HepG2 (cell line): ENCODE measurements around the gene ETFB. TPM values are rescaled to one million over a fixed set of nuclear protein-coding genes. Genes with fewer than 3 reads are reported as not detected.

Experiments used
- CC2D1A ChIP-seq: sonication (generic); formaldehyde crosslinking; IDR thresholded peaks from 2 replicates; pipeline ENCODE4 v1.8.1; 2023; ENCODE audit warnings: mild to moderate bottlenecking, missing genetic modification reagents
- KLF9 ChIP-seq: IDR thresholded peaks from 2 replicates; pipeline ENCODE4 v1.6.1; 2016; ENCODE audit warnings: low read depth
- NR1H2 ChIP-seq: sonication (generic); formaldehyde crosslinking; IDR thresholded peaks from 2 replicates; pipeline ENCODE4 v1.8.1; 2022; ENCODE audit warnings: low read depth, missing genetic modification reagents, borderline replicate concordance
- PITX1 ChIP-seq: sonication (generic); formaldehyde crosslinking; IDR thresholded peaks from 2 replicates; pipeline ENCODE4 v1.5.1; 2020; ENCODE audit warnings: mild to moderate bottlenecking, missing genetic modification reagents
- POLR2AphosphoS2 ChIP-seq: IDR thresholded peaks from 2 replicates; pipeline ENCODE4 v1.6.1; 2011; ENCODE audit warnings: low read depth, low read length, improper control_type of control experiment
- ZNF749 ChIP-seq: sonication (generic); formaldehyde crosslinking; IDR thresholded peaks from 2 replicates; pipeline ENCODE4 v1.8.0; 2022; ENCODE audit warnings: mild to moderate bottlenecking, missing genetic modification reagents, moderate library complexity, borderline replicate concordance
- polyA plus RNA-seq, 8 experiments: library from polyadenylated mRNA; depleted of rRNA in 3 of 8; stranded (reverse) in 7 of 8; unstranded in 1 of 8; fragments of >200 nt; fragmentation: Illumina TruSeq in 4 of 8; extraction: Trizol in 4 of 8; gene quantifications; 2 replicates each; pipeline versions ENCODE4 v1.2.1 to v1.2.3, GENCODE V29; 2011 to 2016; ENCODE audit warnings: low read depth in 4 of 8, missing spikeins in 1 of 8, mixed read lengths in 1 of 8; ENCODE audit not compliant: insufficient read depth in 1 of 8
- total RNA-seq, 5 experiments: library from RNA; depleted of rRNA; stranded (reverse); fragments of >200 nt; fragmentation: Illumina TruSeq; extraction: Trizol; gene quantifications; 2 replicates each; pipeline ENCODE4 v1.2.3, GENCODE V29; 2016; ENCODE audit warnings: low read depth in 1 of 5
- TF ChIP-seq, protein P1 (sequence below): sonication (generic); formaldehyde crosslinking; IDR thresholded peaks from 2 replicates; pipeline ENCODE4 v1.4.0; 2020; ENCODE audit warnings: missing genetic modification reagents
- TF ChIP-seq, protein P2 (sequence below): sonication (generic); formaldehyde crosslinking; IDR thresholded peaks from 2 replicates; pipeline ENCODE4 v1.4.0; 2020; ENCODE audit warnings: mild to moderate bottlenecking, missing genetic modification reagents
- TF ChIP-seq, protein P3 (sequence below): sonication (generic); formaldehyde crosslinking; IDR thresholded peaks from 2 replicates; pipeline ENCODE4 v1.8.1; 2023; ENCODE audit warnings: mild to moderate bottlenecking, missing genetic modification reagents, borderline replicate concordance
- TF ChIP-seq, protein P4 (sequence below): sonication (generic); formaldehyde crosslinking; IDR thresholded peaks from 2 replicates; pipeline ENCODE4 v1.5.1; 2020; ENCODE audit warnings: mild to moderate bottlenecking, missing genetic modification reagents, moderate library complexity
- TF ChIP-seq, protein P5 (sequence below): sonication (generic); formaldehyde crosslinking; IDR thresholded peaks from 2 replicates; pipeline ENCODE4 v1.8.1; 2023; ENCODE audit warnings: mild to moderate bottlenecking, missing genetic modification reagents

The ETFB gene
- total and polyA plus RNA-seq, 2 of the 13 experiments (the other 11 are each of a cell fraction or from before 2014, with no cell fraction given) = 678 to 1,314 TPM

DNA sequence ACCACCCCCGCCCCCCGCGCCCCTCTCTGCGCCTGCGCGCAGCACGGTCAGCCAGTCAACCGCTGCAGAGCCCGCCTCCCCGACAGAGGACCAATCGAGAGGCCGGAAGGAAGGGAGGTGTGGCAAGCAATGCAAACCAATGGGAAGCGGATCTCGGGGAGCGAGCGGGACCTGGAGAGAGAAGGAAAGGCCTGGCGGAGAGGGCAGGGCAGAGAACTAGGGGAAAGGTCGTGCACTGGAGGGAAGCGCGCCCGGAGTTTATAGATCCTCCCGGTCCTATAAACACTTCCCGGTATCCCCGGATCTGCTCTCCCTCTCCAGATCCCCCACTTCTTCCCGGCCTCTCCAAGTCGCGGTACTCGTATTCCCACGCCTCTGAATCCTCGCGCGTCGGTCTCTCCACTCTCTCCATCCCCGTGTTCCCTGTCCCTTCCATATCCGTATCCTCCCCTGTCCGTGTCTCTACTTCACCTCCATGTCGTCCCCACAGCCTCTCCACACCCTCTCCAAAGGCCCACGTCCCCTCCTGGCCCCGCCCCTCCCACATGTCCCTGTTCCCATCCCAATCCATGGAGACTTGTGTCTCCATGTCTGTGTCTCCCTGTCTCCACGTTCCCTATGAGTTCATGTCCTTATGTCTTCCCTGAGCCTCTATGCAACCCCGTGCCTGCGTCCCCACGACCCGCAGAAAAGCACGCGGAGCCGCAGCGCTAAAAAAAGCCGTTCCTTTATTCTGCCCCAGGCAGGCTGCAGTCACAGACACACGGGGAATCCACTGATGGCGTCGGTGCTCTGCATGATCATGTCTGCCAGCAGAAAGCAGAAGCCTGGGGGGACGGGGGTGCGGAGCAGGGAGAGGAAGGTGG lies 434 bp upstream of the ETFB start (continued):
- TF ChIP-seq, protein P1, sequence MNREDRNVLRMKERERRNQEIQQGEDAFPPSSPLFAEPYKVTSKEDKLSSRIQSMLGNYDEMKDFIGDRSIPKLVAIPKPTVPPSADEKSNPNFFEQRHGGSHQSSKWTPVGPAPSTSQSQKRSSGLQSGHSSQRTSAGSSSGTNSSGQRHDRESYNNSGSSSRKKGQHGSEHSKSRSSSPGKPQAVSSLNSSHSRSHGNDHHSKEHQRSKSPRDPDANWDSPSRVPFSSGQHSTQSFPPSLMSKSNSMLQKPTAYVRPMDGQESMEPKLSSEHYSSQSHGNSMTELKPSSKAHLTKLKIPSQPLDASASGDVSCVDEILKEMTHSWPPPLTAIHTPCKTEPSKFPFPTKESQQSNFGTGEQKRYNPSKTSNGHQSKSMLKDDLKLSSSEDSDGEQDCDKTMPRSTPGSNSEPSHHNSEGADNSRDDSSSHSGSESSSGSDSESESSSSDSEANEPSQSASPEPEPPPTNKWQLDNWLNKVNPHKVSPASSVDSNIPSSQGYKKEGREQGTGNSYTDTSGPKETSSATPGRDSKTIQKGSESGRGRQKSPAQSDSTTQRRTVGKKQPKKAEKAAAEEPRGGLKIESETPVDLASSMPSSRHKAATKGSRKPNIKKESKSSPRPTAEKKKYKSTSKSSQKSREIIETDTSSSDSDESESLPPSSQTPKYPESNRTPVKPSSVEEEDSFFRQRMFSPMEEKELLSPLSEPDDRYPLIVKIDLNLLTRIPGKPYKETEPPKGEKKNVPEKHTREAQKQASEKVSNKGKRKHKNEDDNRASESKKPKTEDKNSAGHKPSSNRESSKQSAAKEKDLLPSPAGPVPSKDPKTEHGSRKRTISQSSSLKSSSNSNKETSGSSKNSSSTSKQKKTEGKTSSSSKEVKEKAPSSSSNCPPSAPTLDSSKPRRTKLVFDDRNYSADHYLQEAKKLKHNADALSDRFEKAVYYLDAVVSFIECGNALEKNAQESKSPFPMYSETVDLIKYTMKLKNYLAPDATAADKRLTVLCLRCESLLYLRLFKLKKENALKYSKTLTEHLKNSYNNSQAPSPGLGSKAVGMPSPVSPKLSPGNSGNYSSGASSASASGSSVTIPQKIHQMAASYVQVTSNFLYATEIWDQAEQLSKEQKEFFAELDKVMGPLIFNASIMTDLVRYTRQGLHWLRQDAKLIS (CRISPR knock-in tag) = peak; percentile 56
- TF ChIP-seq, protein P2, sequence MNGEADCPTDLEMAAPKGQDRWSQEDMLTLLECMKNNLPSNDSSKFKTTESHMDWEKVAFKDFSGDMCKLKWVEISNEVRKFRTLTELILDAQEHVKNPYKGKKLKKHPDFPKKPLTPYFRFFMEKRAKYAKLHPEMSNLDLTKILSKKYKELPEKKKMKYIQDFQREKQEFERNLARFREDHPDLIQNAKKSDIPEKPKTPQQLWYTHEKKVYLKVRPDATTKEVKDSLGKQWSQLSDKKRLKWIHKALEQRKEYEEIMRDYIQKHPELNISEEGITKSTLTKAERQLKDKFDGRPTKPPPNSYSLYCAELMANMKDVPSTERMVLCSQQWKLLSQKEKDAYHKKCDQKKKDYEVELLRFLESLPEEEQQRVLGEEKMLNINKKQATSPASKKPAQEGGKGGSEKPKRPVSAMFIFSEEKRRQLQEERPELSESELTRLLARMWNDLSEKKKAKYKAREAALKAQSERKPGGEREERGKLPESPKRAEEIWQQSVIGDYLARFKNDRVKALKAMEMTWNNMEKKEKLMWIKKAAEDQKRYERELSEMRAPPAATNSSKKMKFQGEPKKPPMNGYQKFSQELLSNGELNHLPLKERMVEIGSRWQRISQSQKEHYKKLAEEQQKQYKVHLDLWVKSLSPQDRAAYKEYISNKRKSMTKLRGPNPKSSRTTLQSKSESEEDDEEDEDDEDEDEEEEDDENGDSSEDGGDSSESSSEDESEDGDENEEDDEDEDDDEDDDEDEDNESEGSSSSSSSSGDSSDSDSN = peak; percentile 16; the same call in 1 of the 2 replicates
- TF ChIP-seq, protein P3, sequence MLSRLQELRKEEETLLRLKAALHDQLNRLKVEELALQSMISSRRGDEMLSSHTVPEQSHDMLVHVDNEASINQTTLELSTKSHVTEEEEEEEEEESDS (CRISPR knock-in tag) = no peak
- TF ChIP-seq NR1H2 (no peak), ZNF749 (CRISPR knock-in tag) (peak; percentile 73; the same call in 1 of the 2 replicates), KLF9 (CRISPR knock-in tag) (no peak), PITX1 (CRISPR knock-in tag) (no peak), CC2D1A (CRISPR knock-in tag) (no peak), POLR2AphosphoS2 (0 out of 2 replicates have a peak, but pooled peaks have one; percentile 20)
- TF ChIP-seq, protein P4, sequence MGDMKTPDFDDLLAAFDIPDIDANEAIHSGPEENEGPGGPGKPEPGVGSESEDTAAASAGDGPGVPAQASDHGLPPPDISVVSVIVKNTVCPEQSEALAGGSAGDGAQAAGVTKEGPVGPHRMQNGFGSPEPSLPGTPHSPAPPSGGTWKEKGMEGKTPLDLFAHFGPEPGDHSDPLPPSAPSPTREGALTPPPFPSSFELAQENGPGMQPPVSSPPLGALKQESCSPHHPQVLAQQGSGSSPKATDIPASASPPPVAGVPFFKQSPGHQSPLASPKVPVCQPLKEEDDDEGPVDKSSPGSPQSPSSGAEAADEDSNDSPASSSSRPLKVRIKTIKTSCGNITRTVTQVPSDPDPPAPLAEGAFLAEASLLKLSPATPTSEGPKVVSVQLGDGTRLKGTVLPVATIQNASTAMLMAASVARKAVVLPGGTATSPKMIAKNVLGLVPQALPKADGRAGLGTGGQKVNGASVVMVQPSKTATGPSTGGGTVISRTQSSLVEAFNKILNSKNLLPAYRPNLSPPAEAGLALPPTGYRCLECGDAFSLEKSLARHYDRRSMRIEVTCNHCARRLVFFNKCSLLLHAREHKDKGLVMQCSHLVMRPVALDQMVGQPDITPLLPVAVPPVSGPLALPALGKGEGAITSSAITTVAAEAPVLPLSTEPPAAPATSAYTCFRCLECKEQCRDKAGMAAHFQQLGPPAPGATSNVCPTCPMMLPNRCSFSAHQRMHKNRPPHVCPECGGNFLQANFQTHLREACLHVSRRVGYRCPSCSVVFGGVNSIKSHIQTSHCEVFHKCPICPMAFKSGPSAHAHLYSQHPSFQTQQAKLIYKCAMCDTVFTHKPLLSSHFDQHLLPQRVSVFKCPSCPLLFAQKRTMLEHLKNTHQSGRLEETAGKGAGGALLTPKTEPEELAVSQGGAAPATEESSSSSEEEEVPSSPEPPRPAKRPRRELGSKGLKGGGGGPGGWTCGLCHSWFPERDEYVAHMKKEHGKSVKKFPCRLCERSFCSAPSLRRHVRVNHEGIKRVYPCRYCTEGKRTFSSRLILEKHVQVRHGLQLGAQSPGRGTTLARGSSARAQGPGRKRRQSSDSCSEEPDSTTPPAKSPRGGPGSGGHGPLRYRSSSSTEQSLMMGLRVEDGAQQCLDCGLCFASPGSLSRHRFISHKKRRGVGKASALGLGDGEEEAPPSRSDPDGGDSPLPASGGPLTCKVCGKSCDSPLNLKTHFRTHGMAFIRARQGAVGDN (CRISPR knock-in tag) = peak; percentile 75
- TF ChIP-seq, protein P5, sequence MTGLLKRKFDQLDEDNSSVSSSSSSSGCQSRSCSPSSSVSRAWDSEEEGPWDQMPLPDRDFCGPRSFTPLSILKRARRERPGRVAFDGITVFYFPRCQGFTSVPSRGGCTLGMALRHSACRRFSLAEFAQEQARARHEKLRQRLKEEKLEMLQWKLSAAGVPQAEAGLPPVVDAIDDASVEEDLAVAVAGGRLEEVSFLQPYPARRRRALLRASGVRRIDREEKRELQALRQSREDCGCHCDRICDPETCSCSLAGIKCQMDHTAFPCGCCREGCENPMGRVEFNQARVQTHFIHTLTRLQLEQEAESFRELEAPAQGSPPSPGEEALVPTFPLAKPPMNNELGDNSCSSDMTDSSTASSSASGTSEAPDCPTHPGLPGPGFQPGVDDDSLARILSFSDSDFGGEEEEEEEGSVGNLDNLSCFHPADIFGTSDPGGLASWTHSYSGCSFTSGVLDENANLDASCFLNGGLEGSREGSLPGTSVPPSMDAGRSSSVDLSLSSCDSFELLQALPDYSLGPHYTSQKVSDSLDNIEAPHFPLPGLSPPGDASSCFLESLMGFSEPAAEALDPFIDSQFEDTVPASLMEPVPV = no peak; the same call in 1 of the 2 replicates
